Brain microvascular endothelial cell (primary cell): ENCODE data around the gene PRR36.

ENCODE experiments used
- DNase-seq: peaks from one replicate; pipeline ENCODE4 v3.0.0-alpha.2; 2020
- H3K27ac ChIP-seq: fragments of 250-450 bp; sonication (Bioruptor Pico); 2 replicates; pipeline ENCODE4 v1.5.1; 2020; ENCODE audit warnings: mild to moderate bottlenecking, moderate library complexity
- H3K27me3 ChIP-seq: fragments of 250-450 bp; sonication (Bioruptor Pico); replicated peaks from 2 replicates; pipeline ENCODE4 v1.5.1; 2020; ENCODE audit warnings: mild to moderate bottlenecking
- H3K36me3 ChIP-seq: fragments of 250-450 bp; sonication (Bioruptor Pico); replicated peaks from 2 replicates; pipeline ENCODE4 v1.5.1; 2020; ENCODE audit warnings: mild to moderate bottlenecking
- H3K4me3 ChIP-seq: 2 replicates; pipeline ENCODE4 v1.5.1; 2011; ENCODE audit warnings: low read depth, mild to moderate bottlenecking, control low read depth, low read length, moderate library complexity
- CTCF ChIP-seq: IDR thresholded peaks from 2 replicates; pipeline ENCODE4 v1.5.1; 2011; ENCODE audit warnings: low read depth, mild to moderate bottlenecking, moderate library complexity, low read length, control low read depth, inconsistent platforms; ENCODE audit errors: missing control alignments
- in situ Hi-C: cut with HindIII; loops from 2 replicates; pipeline ENCODE4 v1.10.0; 2017; ENCODE audit warnings: low sequenced_read_pairs, low pct_ligation_motif_present

Gene PRR36

GRCh38 chr19:7863971-7864689 lies 10.1 kb downstream of the PRR36 start:
- Histone ChIP-seq H3K27ac (no peak overlapping the region), H3K4me3 (no peak overlapping the region), H3K36me3 (no peaks in the 10 kb centered on the region), H3K27me3 (no peaks in the 10 kb centered on the region)
- no peak for TF ChIP-seq CTCF
- in situ Hi-C loops = no loop called here
- no peak for DNase-seq

- Histone ChIP-seq H3K4me3 (no peak overlapping the region), H3K27me3 (no peaks in the 10 kb centered on the region), H3K27ac (no peak overlapping the region), H3K36me3 (no peaks in the 10 kb centered on the region)
- TF ChIP-seq CTCF = no peak
- DNase-seq = no peak
- in situ Hi-C loops = no loop called here
These were observed 10.8 kb downstream of the PRR36 start for GRCh38 chr19:7863157-7863970.

GRCh38 chr19:7862413-7862951 lies 11.7 kb downstream of the PRR36 start:
- no peaks in the 10 kb centered on the region for H3K36me3 ChIP-seq
- no peaks in the 10 kb centered on the region for H3K27me3 ChIP-seq
- no peak for TF ChIP-seq CTCF
- DNase-seq = peak; percentile 40
- no peak overlapping the region for H3K27ac ChIP-seq
- in situ Hi-C loops = no loop called here
- H3K4me3 ChIP-seq = peak overlapping the region; percentile 6

GRCh38 chr19:7861619-7862412 lies 12.4 kb downstream of the PRR36 start:
- Histone ChIP-seq H3K27me3 (no peaks in the 10 kb centered on the region), H3K27ac (no peak overlapping the region), H3K36me3 (no peaks in the 10 kb centered on the region), H3K4me3 (peak overlapping the region; percentile 6)
- TF ChIP-seq CTCF = no peak
- in situ Hi-C loops = no loop called here
- DNase-seq = no peak

GRCh38 chr19:7860714-7861618 lies 13.2 kb downstream of the PRR36 start:
- in situ Hi-C loops = no loop called here
- TF ChIP-seq CTCF = no peak

More at GRCh38 chr19:7860714-7861618, 13.2 kb downstream of the PRR36 start:
- Histone ChIP-seq H3K4me3 (no peak overlapping the region), H3K27me3 (no peaks in the 10 kb centered on the region), H3K27ac (no peak overlapping the region), H3K36me3 (no peaks in the 10 kb centered on the region)
- no peak for DNase-seq
